IMR-90 (cell line): ENCODE data around the gene SYNE2. TPM values are rescaled to one million over a fixed set of nuclear protein-coding genes. Genes with fewer than 3 reads are reported as not detected.

Experiments
- ATAC-seq: fragments of 200-7000 bp; cut with Tn5 transposase; 2 replicates; pipeline ENCODE4 v1.9.1; 2020; ENCODE audit warnings: low read depth, mild to moderate bottlenecking, moderate library complexity
- BruUV-seq: library from RNA; stranded (reverse); fragments of 400-500 nt; replicated peaks from 2 replicates; lab custom pipeline; 2021; lab: Mats Ljungman, UMichigan
- CTCF ChIA-PET: fragments of 300-600 bp; formaldehyde crosslinking; extraction: SDS; loops from one replicate; lab custom pipeline; 2021; ENCODE audit warnings: antibody characterized with exemption; lab: Yijun Ruan, JAX
- POLR2A ChIA-PET: fragments of 300-600 bp; sonication (Branson Sonifier 250); formaldehyde crosslinking; loops from one replicate; lab custom pipeline; 2022; ENCODE audit warnings: antibody characterized with exemption; ENCODE audit not compliant: unreplicated experiment; lab: Charles Lee
- DNase-seq: peaks from one replicate; pipeline ENCODE4 v3.0.0; 2013
- H2AFZ ChIP-seq: replicated peaks from 2 replicates; pipeline ENCODE3; 2013; ENCODE audit warnings: low read length, mild to moderate bottlenecking; ENCODE audit not compliant: poor library complexity
- H2AK5ac ChIP-seq: 2 replicates; pipeline ENCODE4 v1.6.1; 2013; ENCODE audit warnings: low read depth, low read length, inconsistent platforms
- H2AK9ac ChIP-seq: replicated peaks from 2 replicates; pipeline ENCODE3; 2013; ENCODE audit warnings: mild to moderate bottlenecking, low read depth, low read length, moderate library complexity; ENCODE audit not compliant: poor library complexity
- H2BK120ac ChIP-seq: 2 replicates; pipeline ENCODE4 v1.6.1; 2013; ENCODE audit warnings: low read depth, low read length, inconsistent platforms
- H2BK15ac ChIP-seq: 3 replicates; pipeline ENCODE4 v1.6.1; 2013; ENCODE audit warnings: low read depth, low read length, inconsistent platforms
- H2BK20ac ChIP-seq: 2 replicates; pipeline ENCODE4 v1.6.1; 2013; ENCODE audit warnings: low read depth, mild to moderate bottlenecking, inconsistent platforms, low read length, moderate library complexity
- H2BK5ac ChIP-seq: 2 replicates; pipeline ENCODE4 v1.6.1; 2013; ENCODE audit warnings: mild to moderate bottlenecking, low read depth, low read length, inconsistent platforms; ENCODE audit not compliant: poor library complexity, severe bottlenecking
- H3K14ac ChIP-seq: replicated peaks from 2 replicates; pipeline ENCODE4 v1.6.1; 2013; ENCODE audit warnings: low read depth, low read length, inconsistent platforms
- H3K18ac ChIP-seq: 2 replicates; pipeline ENCODE4 v1.6.1; 2013; ENCODE audit warnings: low read depth, low read length, control low read depth
- H3K23ac ChIP-seq: 2 replicates; pipeline ENCODE4 v1.6.1; 2013; ENCODE audit warnings: low read depth, low read length, inconsistent platforms
- H3K27ac ChIP-seq: 2 replicates; pipeline ENCODE4 v1.5.1; 2013; ENCODE audit warnings: mild to moderate bottlenecking, control low read depth, low read length; ENCODE audit not compliant: insufficient read depth
- H3K27me3 ChIP-seq: 2 replicates; pipeline ENCODE4 v1.6.1; 2013; ENCODE audit warnings: low read length; ENCODE audit not compliant: control insufficient read depth, insufficient read depth
- H3K36me3 ChIP-seq: 2 replicates; pipeline ENCODE4 v1.6.1; 2013; ENCODE audit warnings: low read length, mixed read lengths; ENCODE audit not compliant: control insufficient read depth, insufficient read depth
- H3K4ac ChIP-seq: 2 replicates; pipeline ENCODE4 v1.6.1; 2013; ENCODE audit warnings: low read depth, low read length, inconsistent platforms
- H3K4me1 ChIP-seq: 2 replicates; pipeline ENCODE4 v1.6.1; 2013; ENCODE audit warnings: low read length, mixed read lengths; ENCODE audit not compliant: control insufficient read depth, insufficient read depth
- H3K4me2 ChIP-seq: 2 replicates; pipeline ENCODE4 v1.6.1; 2013; ENCODE audit warnings: low read depth, mild to moderate bottlenecking, control low read depth, low read length, moderate library complexity
- H3K4me3 ChIP-seq: 2 replicates; pipeline ENCODE4 v1.5.1; 2013; ENCODE audit warnings: low read depth, mild to moderate bottlenecking, control low read depth, low read length, moderate library complexity; ENCODE audit not compliant: insufficient read depth
- H3K56ac ChIP-seq: 2 replicates; pipeline ENCODE4 v1.6.1; 2013; ENCODE audit warnings: low read length, inconsistent platforms; ENCODE audit not compliant: insufficient read depth; ENCODE audit errors: extremely low read depth
- H3K79me1 ChIP-seq, 2 experiments: 2 replicates each; pipeline ENCODE4 v1.6.1; 2013; ENCODE audit warnings: low read length in 2 of 2, inconsistent platforms in 1 of 2, low read depth in 1 of 2
- H3K9ac ChIP-seq: 2 replicates; pipeline ENCODE4 v1.6.1; 2013; ENCODE audit warnings: low read depth, low read length, control low read depth
- H3K9me1 ChIP-seq: 2 replicates; pipeline ENCODE4 v1.6.1; 2013; ENCODE audit warnings: low read length, inconsistent platforms; ENCODE audit not compliant: insufficient read depth
- H3K9me3 ChIP-seq: 2 replicates; pipeline ENCODE4 v1.6.1; 2013; ENCODE audit warnings: low read length; ENCODE audit not compliant: control insufficient read depth, insufficient read depth
- H4K20me1 ChIP-seq: 2 replicates; pipeline ENCODE4 v1.6.1; 2013; ENCODE audit warnings: low read length, inconsistent platforms; ENCODE audit not compliant: insufficient read depth
- H4K5ac ChIP-seq: 2 replicates; pipeline ENCODE4 v1.6.1; 2013; ENCODE audit warnings: mild to moderate bottlenecking, low read depth, low read length, control low read depth
- H4K8ac ChIP-seq, 2 experiments: 2 replicates each; pipeline ENCODE4 v1.6.1; 2013; ENCODE audit warnings: low read depth in 2 of 2, low read length in 2 of 2, control low read depth in 1 of 2, inconsistent platforms in 1 of 2
- H4K91ac ChIP-seq: 2 replicates; pipeline ENCODE4 v1.6.1; 2013; ENCODE audit warnings: low read depth, low read length, inconsistent platforms; ENCODE audit not compliant: insufficient read depth
- BHLHE40 ChIP-seq: fragments of 150-350 bp; IDR thresholded peaks from 2 replicates; pipeline ENCODE4 v1.6.1; 2016; ENCODE audit warnings: mild to moderate bottlenecking, low read depth, low read length
- CHD1 ChIP-seq: IDR thresholded peaks from 2 replicates; pipeline ENCODE4 v1.6.1; 2012; ENCODE audit warnings: low read depth, low read length, improper control_type of control experiment
- CTCF ChIP-seq: conservative IDR thresholded peaks from 2 replicates; pipeline ENCODE4 v1.5.1; 2012; ENCODE audit warnings: mild to moderate bottlenecking, low read depth, low read length, improper control_type of control experiment
- ELK1 ChIP-seq: fragments of 150-350 bp; IDR thresholded peaks from 2 replicates; pipeline ENCODE4 v1.6.1; 2016; ENCODE audit warnings: low read depth, mild to moderate bottlenecking, low read length, moderate library complexity, borderline replicate concordance
- FOS ChIP-seq: fragments of 150-350 bp; IDR thresholded peaks from 2 replicates; pipeline ENCODE4 v1.6.1; 2016; ENCODE audit warnings: low read depth, low read length
- MAFK ChIP-seq: IDR thresholded peaks from 2 replicates; pipeline ENCODE4 v1.6.1; 2012; ENCODE audit warnings: low read depth, low read length, improper control_type of control experiment
- MAZ ChIP-seq: IDR thresholded peaks from 2 replicates; pipeline ENCODE4 v1.6.1; 2012; ENCODE audit warnings: low read depth, mild to moderate bottlenecking, low read length, improper control_type of control experiment, moderate library complexity, borderline replicate concordance
- MXI1 ChIP-seq: IDR thresholded peaks from 2 replicates; pipeline ENCODE4 v1.6.1; 2012; ENCODE audit warnings: low read depth, mild to moderate bottlenecking, low read length, moderate library complexity, borderline replicate concordance
- NFE2L2 ChIP-seq: fragments of 150-350 bp; IDR thresholded peaks from 2 replicates; pipeline ENCODE4 v1.6.1; 2016; ENCODE audit warnings: low read depth, mild to moderate bottlenecking, low read length
- POLR2A ChIP-seq: IDR thresholded peaks from 2 replicates; pipeline ENCODE4 v1.6.1; 2012; ENCODE audit warnings: mild to moderate bottlenecking, low read depth, low read length
- RAD21 ChIP-seq: IDR thresholded peaks from 2 replicates; pipeline ENCODE4 v1.6.1; 2012; ENCODE audit warnings: low read length, improper control_type of control experiment
- RFX5 ChIP-seq: IDR thresholded peaks from 2 replicates; pipeline ENCODE4 v1.8.0; 2012; ENCODE audit warnings: low read depth, mild to moderate bottlenecking, low read length, moderate library complexity
- SMC3 ChIP-seq: fragments of 150-350 bp; IDR thresholded peaks from 2 replicates; pipeline ENCODE4 v1.6.1; 2016; ENCODE audit warnings: low read depth, mild to moderate bottlenecking, antibody characterized with exemption, low read length, moderate library complexity
- WGBS, 2 experiments: methylation state at CpG; one replicate each; pipeline versions ENCODE4 v1.1.5 to v1.1.7; 2013; ENCODE audit warnings: missing lambda C conversion rate in 2 of 2; ENCODE audit not compliant: insufficient read length in 1 of 2; ENCODE audit errors: extremely low coverage in 2 of 2; 5-methylcytosine and 5-hydroxymethylcytosine counted together
- dilution Hi-C: fragments of 300-500 bp; cut with HindIII; formaldehyde crosslinking; loops from one replicate; pipeline ENCODE4 v1.14.3; 2018; ENCODE audit warnings: low sequenced_read_pairs; ENCODE audit not compliant: unreplicated experiment
- in situ Hi-C: fragments of 300-500 bp; cut with MboI; formaldehyde crosslinking; loops from 3 replicates; pipeline ENCODE4 v1.14.3; 2019; ENCODE audit warnings: low sequenced_read_pairs, inconsistent platforms, mixed read lengths
- intact Hi-C: fragments of 100-400 bp; cut with micrococcal nuclease; formaldehyde crosslinking; loops from 2 replicates; pipeline ENCODE4 v1.10.0; 2022
- polyA plus RNA-seq, 3 experiments: library from polyadenylated mRNA; depleted of rRNA; stranded (reverse); fragments of >200 nt; gene quantifications; 2 replicates each; pipeline ENCODE4 v1.2.3, GENCODE V29; 2012; ENCODE audit warnings: low replicate concordance in 1 of 3
- total RNA-seq: library from RNA; depleted of rRNA; stranded (reverse); fragments of >200 nt; gene quantifications from 2 replicates; pipeline ENCODE4 v1.2.3, GENCODE V29; 2012
- TF ChIP-seq, protein P1 (sequence below): fragments of 150-350 bp; IDR thresholded peaks from 2 replicates; pipeline ENCODE4 v1.6.1; 2017; ENCODE audit warnings: mild to moderate bottlenecking, antibody characterized with exemption, low read length, low read depth

SYNE2 gene
- total and polyA plus RNA-seq, 2 of the 4 experiments (the other 2 are of a cell fraction), result 5.2 to 28.9 TPM

GRCh38 chr14:64225151-64225757 lies 372.4 kb downstream of the SYNE2 start:
- no peak overlapping the region for H3K9ac ChIP-seq
- H3K4me1 ChIP-seq, result no peaks in the 10 kb centered on the region
- no peak overlapping the region for H2BK120ac ChIP-seq
- ChIA-PET POLR2A (interaction anchor here (0.6 kb wide), 1 partner anchor 75 kb away, joined by 10 read pairs; no protein-coding TSS in a partner anchor), CTCF (interaction anchor here (0.5 kb wide), 1 partner anchor 174 kb away, joined by 3 read pairs; no protein-coding TSS in a partner anchor)
- H3K4ac ChIP-seq, result no peak overlapping the region
- DNase-seq (no peak), ATAC-seq (no peak)
- TF ChIP-seq BHLHE40 (no peak), FOS (no peak), MAFK (no peak), SMC3 (no peak), ELK1 (no peak), NFE2L2 (no peak), MAZ (no peak), CTCF (no peak), RAD21 (no peak), CHD1 (no peak), POLR2A (no peak), MXI1 (no peak), RFX5 (no peak)
- TF ChIP-seq, protein P1, sequence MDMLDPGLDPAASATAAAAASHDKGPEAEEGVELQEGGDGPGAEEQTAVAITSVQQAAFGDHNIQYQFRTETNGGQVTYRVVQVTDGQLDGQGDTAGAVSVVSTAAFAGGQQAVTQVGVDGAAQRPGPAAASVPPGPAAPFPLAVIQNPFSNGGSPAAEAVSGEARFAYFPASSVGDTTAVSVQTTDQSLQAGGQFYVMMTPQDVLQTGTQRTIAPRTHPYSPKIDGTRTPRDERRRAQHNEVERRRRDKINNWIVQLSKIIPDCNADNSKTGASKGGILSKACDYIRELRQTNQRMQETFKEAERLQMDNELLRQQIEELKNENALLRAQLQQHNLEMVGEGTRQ, result no peak
- no peak overlapping the region for H4K8ac ChIP-seq
- intact Hi-C loops, result no loop called here
- no peaks in the 10 kb centered on the region for H3K79me1 ChIP-seq
- no peak overlapping the region for H2BK20ac ChIP-seq
- H2AK9ac ChIP-seq, result no peak overlapping the region
- dilution Hi-C loops, result no loop called here
- no peak overlapping the region for H2AK5ac ChIP-seq
- no peak overlapping the region for H4K91ac ChIP-seq
- 71% methylated on average over 1 of the region's 10 CpGs; no CpG with 5 or more reads in 1 of the 2 experiments for WGBS, 2 experiments
- no peak overlapping the region for H2BK5ac ChIP-seq
- BruUV-seq, result no TSS peak
- no peaks in the 10 kb centered on the region for H4K20me1 ChIP-seq
- H3K27ac ChIP-seq, result no peak overlapping the region
- no peaks in the 10 kb centered on the region for H3K27me3 ChIP-seq
- H4K5ac ChIP-seq, result no peak overlapping the region
- no peak overlapping the region for H2BK15ac ChIP-seq
- H3K56ac ChIP-seq, result no peak overlapping the region
- H3K23ac ChIP-seq, result no peak overlapping the region
- no peak overlapping the region for H3K4me3 ChIP-seq
- H2AFZ ChIP-seq, result no peak overlapping the region
- H3K18ac ChIP-seq, result no peak overlapping the region
- H3K4me2 ChIP-seq, result no peak overlapping the region
- H3K14ac ChIP-seq, result no peak overlapping the region
- H3K36me3 ChIP-seq, result peaks cover 7% of the 10 kb centered on the region; the same call in 1 of the 2 replicates
- no peaks in the 10 kb centered on the region for H3K9me3 ChIP-seq
- in situ Hi-C loops, result no loop called here
- no peaks in the 10 kb centered on the region for H3K9me1 ChIP-seq
